HCT116 (cell line): Measurements from ENCODE around the gene GM2A. TPM values are rescaled to one million over a fixed set of nuclear protein-coding genes. Genes with fewer than 3 reads are reported as not detected.

ENCODE experiments used
- ATAC-seq: fragments of 200-7000 bp; cut with Tn5 transposase; 2 replicates; pipeline ENCODE4 v1.9.1; 2020; ENCODE audit warnings: mild to moderate bottlenecking, moderate library complexity
- BruUV-seq: library from RNA; stranded (reverse); fragments of 400-500 nt; replicated peaks from 2 replicates; lab custom pipeline; 2021; lab: Mats Ljungman, UMichigan
- CTCF ChIA-PET: fragments of 300-600 bp; sonication (Branson Sonifier 250); formaldehyde crosslinking; loops from one replicate; lab custom pipeline; 2021; ENCODE audit warnings: antibody characterized with exemption; lab: Charles Lee
- POLR2A ChIA-PET: fragments of 300-600, 350-600 bp; sonication (Branson Sonifier 250); formaldehyde crosslinking; loops from one replicate; lab custom pipeline; 2021; ENCODE audit warnings: antibody characterized with exemption; lab: Charles Lee
- RAD21 ChIA-PET, 2 experiments: fragments of 300-600 bp; sonication (Branson Sonifier 250); formaldehyde crosslinking; loops; one replicate each; lab custom pipeline; 2023; ENCODE audit warnings: low total read pairs in 2 of 2; ENCODE audit not compliant: uncharacterized antibody in 2 of 2, unreplicated experiment in 2 of 2, low non-redundant PET in 1 of 2; lab: Charles Lee
- DNase-seq: peaks from one replicate; pipeline ENCODE4 v3.0.0-alpha.2; 2010; ENCODE audit warnings: low read depth, low spot score
- H2AFZ ChIP-seq: fragments of 200-600 bp; shearing (Covaris generic), sonication (generic); 2 replicates; pipeline ENCODE4 v1.6.1; 2017; ENCODE audit warnings: low read depth, mixed run types, mixed read lengths, antibody characterized with exemption, low read length; ENCODE audit not compliant: poor library complexity, severe bottlenecking
- H3K27ac ChIP-seq: 2 replicates; pipeline ENCODE4 v1.5.1; 2012; ENCODE audit warnings: low read depth, low read length
- H3K27me3 ChIP-seq: fragments of 200-600 bp; sonication (generic); 2 replicates; pipeline ENCODE4 v1.6.1; 2016; ENCODE audit warnings: mixed run types, low read length, mixed read lengths; ENCODE audit not compliant: insufficient read depth
- H3K36me3 ChIP-seq, 2 experiments: fragments of 200-500 bp in 1 of 2; fragments of 200-600 bp in 1 of 2; sonication (Bioruptor generic) in 1 of 2; sonication (generic) in 1 of 2; 2 replicates each; pipeline versions ENCODE4 v1.5.1 to v1.6.1; 2014 to 2016; ENCODE audit warnings: low read length in 2 of 2, inconsistent platforms in 1 of 2, mixed read lengths in 1 of 2, mixed run types in 1 of 2; ENCODE audit not compliant: insufficient read depth in 2 of 2, control insufficient read depth in 1 of 2
- H3K4me1 ChIP-seq, 2 experiments: fragments of 200-600 bp in 1 of 2; sonication (generic) in 1 of 2; 2 replicates each; pipeline versions ENCODE4 v1.5.1 to v1.6.1; 2012 to 2017; ENCODE audit warnings: low read length in 2 of 2, inconsistent platforms in 1 of 2, mild to moderate bottlenecking in 1 of 2, mixed read lengths in 1 of 2, mixed run types in 1 of 2, moderate library complexity in 1 of 2; ENCODE audit not compliant: insufficient read depth in 2 of 2, control insufficient read depth in 1 of 2
- H3K4me2 ChIP-seq: fragments of 200-600 bp; sonication (generic); 2 replicates; pipeline ENCODE4 v1.6.1; 2017; ENCODE audit warnings: mixed run types, low read length, mixed read lengths
- H3K4me3 ChIP-seq, 2 experiments: fragments of 200-600 bp in 1 of 2; sonication (generic) in 1 of 2; replicated peaks in 1 of 2; 2 replicates each; pipeline ENCODE4 v1.5.1; 2011 to 2016; ENCODE audit warnings: low read length in 2 of 2, control low read depth in 1 of 2, low read depth in 1 of 2, mild to moderate bottlenecking in 1 of 2, mixed read lengths in 1 of 2, mixed run types in 1 of 2
- H3K79me2 ChIP-seq: fragments of 200-600 bp; sonication (generic); 2 replicates; pipeline ENCODE4 v1.6.1; 2017; ENCODE audit warnings: mild to moderate bottlenecking, mixed run types, low read length, moderate library complexity, mixed read lengths; ENCODE audit not compliant: insufficient read depth
- H3K9ac ChIP-seq: fragments of 200-600 bp; sonication (generic); 2 replicates; pipeline ENCODE4 v1.6.1; 2016; ENCODE audit warnings: low read length, mixed read lengths
- H3K9me2 ChIP-seq: fragments of 200-600 bp; sonication (generic), shearing (Covaris generic); 2 replicates; pipeline ENCODE4 v1.6.1; 2017; ENCODE audit warnings: mixed run types, mild to moderate bottlenecking, moderate library complexity; ENCODE audit not compliant: insufficient read depth
- H3K9me3 ChIP-seq, 2 experiments: fragments of 200-500 bp in 1 of 2; fragments of 200-600 bp in 1 of 2; sonication (Bioruptor generic) in 1 of 2; sonication (generic) in 1 of 2; 2 replicates each; pipeline ENCODE4 v1.6.1; 2014 to 2017; ENCODE audit warnings: low read length in 2 of 2, mixed read lengths in 2 of 2, inconsistent platforms in 1 of 2, low read depth in 1 of 2, mild to moderate bottlenecking in 1 of 2, mixed run types in 1 of 2, moderate library complexity in 1 of 2; ENCODE audit not compliant: control insufficient read depth in 1 of 2, insufficient read depth in 1 of 2
- H4K20me1 ChIP-seq: fragments of 200-600 bp; sonication (generic), shearing (Covaris generic); 2 replicates; pipeline ENCODE4 v1.6.1; 2017; ENCODE audit warnings: mixed run types, mild to moderate bottlenecking, moderate library complexity; ENCODE audit not compliant: insufficient read depth
- CBX3 ChIP-seq: IDR thresholded peaks from 2 replicates; pipeline ENCODE4 v1.6.1; 2012; ENCODE audit warnings: low read depth
- EGR1 ChIP-seq: IDR thresholded peaks from 2 replicates; pipeline ENCODE4 v1.6.1; 2012; ENCODE audit warnings: low read depth
- EZH2 ChIP-seq: fragments of 200-600 bp; sonication (generic); IDR thresholded peaks from 2 replicates; pipeline ENCODE4 v1.6.1; 2017; ENCODE audit warnings: antibody characterized with exemption, mixed run types
- FOSL1 ChIP-seq: IDR thresholded peaks from 2 replicates; pipeline ENCODE4 v1.6.1; 2012; ENCODE audit warnings: low read depth
- POLR2A ChIP-seq: IDR thresholded peaks from 2 replicates; pipeline ENCODE4 v1.7.0; 2011; ENCODE audit warnings: borderline replicate concordance; ENCODE audit not compliant: insufficient read depth, insufficient read length; ENCODE audit errors: extremely low read depth
- POLR2AphosphoS5 ChIP-seq: IDR thresholded peaks from 2 replicates; pipeline ENCODE4 v1.6.1; 2011; ENCODE audit warnings: mild to moderate bottlenecking, low read depth, low read length, moderate library complexity
- RAD21 ChIP-seq: IDR thresholded peaks from 2 replicates; pipeline ENCODE4 v1.6.1; 2012; ENCODE audit warnings: low read depth, mild to moderate bottlenecking
- SP1 ChIP-seq: IDR thresholded peaks from 2 replicates; pipeline ENCODE4 v1.6.1; 2012; ENCODE audit warnings: low read depth
- SRF ChIP-seq: IDR thresholded peaks from 2 replicates; pipeline ENCODE4 v1.6.1; 2012; ENCODE audit warnings: low read depth
- TCF7L2 ChIP-seq: IDR thresholded peaks from 2 replicates; pipeline ENCODE4 v1.7.0; 2011; ENCODE audit warnings: borderline replicate concordance, inconsistent platforms; ENCODE audit not compliant: insufficient read depth, insufficient read length; ENCODE audit errors: extremely low read depth
- ZFX ChIP-seq: fragments of 450-650 bp; IDR thresholded peaks from 2 replicates; pipeline ENCODE4 v1.6.1; 2017
- ZNF274 ChIP-seq: fragments of 200-500 bp; sonication (Bioruptor generic); IDR thresholded peaks from 2 replicates; pipeline ENCODE4 v1.6.1; 2014; ENCODE audit warnings: mild to moderate bottlenecking, low read depth, low read length, inconsistent platforms
- intact Hi-C: fragments of 100-400 bp; cut with micrococcal nuclease; formaldehyde crosslinking; loops from 2 replicates; pipeline ENCODE4 v1.10.0; 2022
- total RNA-seq: library from RNA; stranded (reverse); gene quantifications from one replicate; pipeline ENCODE4 v1.2.1, GENCODE V29; 2021; ENCODE audit not compliant: unreplicated experiment
- TF ChIP-seq, protein P1 (sequence below): IDR thresholded peaks from 2 replicates; pipeline ENCODE4 v1.6.1; 2012
- TF ChIP-seq, protein P2 (sequence below), 3 experiments: fragments of 200-600 bp in 1 of 3; sonication (generic) in 1 of 3; IDR thresholded peaks in 2 of 3; conservative IDR thresholded peaks in 1 of 3; 2 replicates each; pipeline ENCODE4 v1.5.1; 2012 to 2017; ENCODE audit warnings: low read depth in 2 of 3, low read length in 2 of 3, antibody characterized with exemption in 1 of 3, borderline replicate concordance in 1 of 3, control low read depth in 1 of 3, mild to moderate bottlenecking in 1 of 3, mixed read lengths in 1 of 3, mixed run types in 1 of 3, moderate library complexity in 1 of 3; ENCODE audit not compliant: insufficient read depth in 1 of 3
- TF ChIP-seq, protein P3 (sequence below): IDR thresholded peaks from 2 replicates; pipeline ENCODE4 v1.6.1; 2011; ENCODE audit warnings: mild to moderate bottlenecking, low read length, moderate library complexity; ENCODE audit not compliant: insufficient replicate concordance; ENCODE audit errors: extremely low read depth

The GM2A gene
- total RNA-seq, 1 experiment from 2014 or later: 25.0 TPM

DNA sequence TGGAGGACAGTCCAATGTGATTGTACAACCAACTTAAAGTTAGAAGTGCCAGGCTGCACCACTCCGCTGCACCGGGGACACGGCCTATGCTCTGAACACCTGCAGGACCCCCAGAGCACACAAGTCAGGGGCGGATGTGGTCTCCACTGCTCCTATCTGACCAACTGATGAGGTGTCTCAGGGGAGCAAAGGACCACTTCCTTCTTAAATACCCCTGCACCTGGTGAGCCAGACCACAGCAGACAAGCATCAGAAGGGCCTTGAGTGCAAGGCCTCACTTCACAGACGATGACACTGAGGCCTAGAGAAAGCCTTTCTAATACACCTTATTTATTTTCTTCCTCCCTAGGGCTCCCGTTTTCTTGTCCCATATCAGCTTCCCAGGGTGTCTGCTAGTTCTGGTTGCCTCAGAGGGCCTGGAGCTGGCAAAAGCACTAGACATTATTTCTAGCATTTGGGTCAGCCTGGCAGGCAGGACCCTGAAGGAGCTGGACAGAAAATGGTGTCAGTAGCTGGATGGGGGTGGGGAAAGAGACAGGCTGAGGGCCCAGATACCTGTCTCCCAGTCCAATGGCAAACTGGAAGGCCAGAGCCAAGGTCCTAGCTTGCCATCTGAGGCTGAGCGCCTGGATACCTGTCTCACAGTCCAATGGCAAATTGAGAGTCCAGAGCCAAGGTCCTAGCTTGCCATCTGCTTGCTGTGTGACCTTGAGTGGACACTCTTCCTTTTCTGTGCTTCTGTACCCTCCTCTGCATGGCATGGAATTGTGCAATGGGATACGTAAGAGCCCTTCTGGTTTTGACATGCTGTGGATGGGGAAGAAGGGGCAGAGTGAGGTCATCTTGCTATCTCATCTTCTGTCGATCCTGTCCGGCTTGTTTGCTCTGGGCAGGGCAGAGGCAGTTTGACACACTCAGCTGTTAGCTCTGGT lies 38.1 kb upstream of the GM2A start:
- H2AFZ ChIP-seq: no peak overlapping the region
- H3K36me3 ChIP-seq: no peaks in the 10 kb centered on the region
- H3K4me1 ChIP-seq: peaks cover 12 to 21% of the 10 kb centered on the region in 2 experiments
- ATAC-seq (no peak), DNase-seq (no peak)
- CTCF ChIA-PET: interaction anchor here (0.7 to 1.6 kb wide), 2 partner anchors 11 to 213 kb away, joined by 4 read pairs; no protein-coding TSS in a partner anchor
- no peak overlapping the region for H3K4me3 ChIP-seq
- H3K27me3 ChIP-seq: no peaks in the 10 kb centered on the region
- no peaks in the 10 kb centered on the region for H3K9me3 ChIP-seq
- H3K9me2 ChIP-seq: no peaks in the 10 kb centered on the region
- no TSS peak for BruUV-seq
- intact Hi-C loops: no loop called here
- no peaks in the 10 kb centered on the region for H3K79me2 ChIP-seq
- RAD21 ChIA-PET: no interaction called here
- H3K9ac ChIP-seq: no peak overlapping the region
- H3K27ac ChIP-seq: no peak overlapping the region; the same call in 1 of the 2 replicates
- TF ChIP-seq ZFX (no peak), SP1 (no peak), POLR2AphosphoS5 (no peak), FOSL1 (no peak)
- TF ChIP-seq, all 23 proteins: peak for 0
- H4K20me1 ChIP-seq: no peaks in the 10 kb centered on the region
- peak overlapping the region; percentile 63 for H3K4me2 ChIP-seq
- POLR2A ChIA-PET: interaction anchor here (1.2 to 2.6 kb wide), 2 partner anchors 9 to 12 kb away, joined by 6 to 15 read pairs; partner anchors contain the start of gene CCDC69

DNA sequence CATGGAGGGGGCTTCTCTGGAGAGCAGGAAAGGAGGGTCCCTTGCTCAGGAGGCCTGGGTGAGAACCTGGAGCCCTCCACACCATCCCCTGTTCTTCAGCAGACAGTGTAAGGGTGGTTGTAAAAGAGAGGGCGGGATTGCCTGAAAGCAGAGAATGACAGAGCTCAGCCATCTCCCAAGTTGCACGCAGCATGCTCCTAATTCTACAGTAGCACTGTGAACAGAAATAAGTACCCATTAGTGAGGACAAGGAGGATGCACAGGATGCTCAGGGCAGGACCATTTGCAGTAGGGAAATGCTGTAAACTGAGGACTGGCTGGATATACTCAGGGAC lies 37.5 kb upstream of the GM2A start:
- Histone ChIP-seq H3K36me3 (no peaks in the 10 kb centered on the region), H3K27me3 (no peaks in the 10 kb centered on the region), H2AFZ (no peak overlapping the region), H3K9me2 (no peaks in the 10 kb centered on the region), H3K4me3 (no peak overlapping the region), H3K27ac (no peak overlapping the region), H3K9ac (no peak overlapping the region), H3K79me2 (no peaks in the 10 kb centered on the region), H3K9me3 (no peaks in the 10 kb centered on the region), H4K20me1 (no peaks in the 10 kb centered on the region), H3K4me2 (no peak overlapping the region), H3K4me1 (peaks cover 12 to 21% of the 10 kb centered on the region in 2 experiments)
- ChIA-PET RAD21 (no interaction called here), POLR2A (interaction anchor here (2.6 kb wide), 1 partner anchor 8 kb away, joined by 15 read pairs; the partner anchor contains the start of gene CCDC69), CTCF (no interaction called here)
- DNase-seq: no peak
- intact Hi-C loops: no loop called here
- no TSS peak for BruUV-seq
- ATAC-seq: no peak
- TF ChIP-seq RAD21: no peak
- TF ChIP-seq POLR2A: no peak
- no peak for TF ChIP-seq ZNF274
- TF ChIP-seq EZH2: no peak
- no peak for TF ChIP-seq CBX3
- TF ChIP-seq, protein P1, sequence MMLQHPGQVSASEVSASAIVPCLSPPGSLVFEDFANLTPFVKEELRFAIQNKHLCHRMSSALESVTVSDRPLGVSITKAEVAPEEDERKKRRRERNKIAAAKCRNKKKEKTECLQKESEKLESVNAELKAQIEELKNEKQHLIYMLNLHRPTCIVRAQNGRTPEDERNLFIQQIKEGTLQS: no peak
- TF ChIP-seq TCF7L2: no peak
- TF ChIP-seq, protein P2, sequence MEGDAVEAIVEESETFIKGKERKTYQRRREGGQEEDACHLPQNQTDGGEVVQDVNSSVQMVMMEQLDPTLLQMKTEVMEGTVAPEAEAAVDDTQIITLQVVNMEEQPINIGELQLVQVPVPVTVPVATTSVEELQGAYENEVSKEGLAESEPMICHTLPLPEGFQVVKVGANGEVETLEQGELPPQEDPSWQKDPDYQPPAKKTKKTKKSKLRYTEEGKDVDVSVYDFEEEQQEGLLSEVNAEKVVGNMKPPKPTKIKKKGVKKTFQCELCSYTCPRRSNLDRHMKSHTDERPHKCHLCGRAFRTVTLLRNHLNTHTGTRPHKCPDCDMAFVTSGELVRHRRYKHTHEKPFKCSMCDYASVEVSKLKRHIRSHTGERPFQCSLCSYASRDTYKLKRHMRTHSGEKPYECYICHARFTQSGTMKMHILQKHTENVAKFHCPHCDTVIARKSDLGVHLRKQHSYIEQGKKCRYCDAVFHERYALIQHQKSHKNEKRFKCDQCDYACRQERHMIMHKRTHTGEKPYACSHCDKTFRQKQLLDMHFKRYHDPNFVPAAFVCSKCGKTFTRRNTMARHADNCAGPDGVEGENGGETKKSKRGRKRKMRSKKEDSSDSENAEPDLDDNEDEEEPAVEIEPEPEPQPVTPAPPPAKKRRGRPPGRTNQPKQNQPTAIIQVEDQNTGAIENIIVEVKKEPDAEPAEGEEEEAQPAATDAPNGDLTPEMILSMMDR (IDR thresholded peaks at IDR 0.05 in 2 of 3, conservative IDR thresholded peaks at IDR 0.05 in 1 of 3; ENCODE audit: borderline replicate concordance in 1 of 3, insufficient read depth in 1 of 3, low read depth in 2 of 3, low read length in 2 of 3): no peak
- TF ChIP-seq FOSL1: no peak
- no peak for TF ChIP-seq SRF
- TF ChIP-seq, protein P3, sequence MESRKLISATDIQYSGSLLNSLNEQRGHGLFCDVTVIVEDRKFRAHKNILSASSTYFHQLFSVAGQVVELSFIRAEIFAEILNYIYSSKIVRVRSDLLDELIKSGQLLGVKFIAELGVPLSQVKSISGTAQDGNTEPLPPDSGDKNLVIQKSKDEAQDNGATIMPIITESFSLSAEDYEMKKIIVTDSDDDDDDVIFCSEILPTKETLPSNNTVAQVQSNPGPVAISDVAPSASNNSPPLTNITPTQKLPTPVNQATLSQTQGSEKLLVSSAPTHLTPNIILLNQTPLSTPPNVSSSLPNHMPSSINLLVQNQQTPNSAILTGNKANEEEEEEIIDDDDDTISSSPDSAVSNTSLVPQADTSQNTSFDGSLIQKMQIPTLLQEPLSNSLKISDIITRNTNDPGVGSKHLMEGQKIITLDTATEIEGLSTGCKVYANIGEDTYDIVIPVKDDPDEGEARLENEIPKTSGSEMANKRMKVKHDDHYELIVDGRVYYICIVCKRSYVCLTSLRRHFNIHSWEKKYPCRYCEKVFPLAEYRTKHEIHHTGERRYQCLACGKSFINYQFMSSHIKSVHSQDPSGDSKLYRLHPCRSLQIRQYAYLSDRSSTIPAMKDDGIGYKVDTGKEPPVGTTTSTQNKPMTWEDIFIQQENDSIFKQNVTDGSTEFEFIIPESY: no peak
- TF ChIP-seq EGR1: no peak
- no peak for TF ChIP-seq ZFX
- TF ChIP-seq SP1: no peak
